HFF-Myc (cell line): ENCODE results near the gene RPN2.

Experiments used
- DNase-seq: peaks from one replicate; pipeline ENCODE4 v3.0.0-alpha.2; 2011; ENCODE audit warnings: low read depth; ENCODE audit errors: extremely low read depth
- H3K4me3 ChIP-seq: replicated peaks from 2 replicates; pipeline ENCODE4 v1.5.1; 2011; ENCODE audit warnings: low read depth, mild to moderate bottlenecking, control low read depth, low read length
- TF ChIP-seq, protein P1 (sequence below): IDR thresholded peaks from 2 replicates; pipeline ENCODE4 v1.5.1; 2012; ENCODE audit warnings: mild to moderate bottlenecking, low read depth, low read length, control low read depth; ENCODE audit errors: missing control alignments

Gene RPN2

DNA sequence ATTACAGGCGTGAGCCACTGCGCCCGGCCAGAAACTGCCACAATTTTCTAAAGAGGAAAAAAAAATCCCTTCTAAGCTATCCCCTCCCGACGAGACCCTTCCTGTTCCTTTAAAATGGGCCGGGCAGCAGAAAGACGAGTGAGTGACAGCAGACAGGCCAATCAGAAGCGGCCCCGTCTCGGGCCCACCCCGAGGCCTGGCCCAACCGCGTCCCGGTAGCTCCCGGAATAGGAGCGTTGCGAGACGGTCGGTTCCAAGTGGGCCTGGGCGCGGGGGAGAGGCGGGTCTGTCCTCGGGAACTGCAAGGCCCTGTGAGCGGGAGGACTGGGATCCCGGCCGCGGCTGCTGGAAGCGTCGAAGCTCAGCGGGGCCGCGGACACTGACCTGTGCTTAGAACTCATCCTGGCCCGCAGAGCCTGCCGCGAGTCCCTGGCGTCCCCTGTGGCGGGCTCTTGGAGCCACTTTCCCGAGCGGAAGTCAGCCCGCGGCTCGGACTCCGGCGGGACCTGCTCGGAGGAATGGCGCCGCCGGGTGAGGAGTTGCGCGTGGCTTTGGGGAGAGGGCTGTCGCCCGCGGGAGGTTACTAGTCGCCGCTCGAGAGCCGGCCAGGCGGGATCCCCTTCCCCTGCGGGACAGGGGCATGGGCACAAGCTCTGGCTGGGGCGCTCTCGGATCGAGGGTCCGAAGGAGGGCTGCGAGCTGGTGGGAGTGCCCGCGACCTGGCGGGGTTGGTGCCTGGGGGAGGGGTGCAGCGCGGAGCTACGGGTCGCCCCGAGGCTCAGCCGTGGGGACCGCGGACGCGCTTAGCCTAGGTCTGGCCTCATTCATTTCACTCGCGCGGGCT is at the start of gene RPN2, which contains the start of gene MROH8:
RPN2 (plus strand) TSS at position 492 of the 844 bp plus-strand sequence; CDS start at position 519, 27 bp downstream.
MROH8 (minus strand) TSS at position 710 of the 844 bp plus-strand sequence.
- DNase-seq: peak; percentile 89
- H3K4me3 ChIP-seq: peak within 1 kb of the TSS; percentile 97
- TF ChIP-seq, protein P1, sequence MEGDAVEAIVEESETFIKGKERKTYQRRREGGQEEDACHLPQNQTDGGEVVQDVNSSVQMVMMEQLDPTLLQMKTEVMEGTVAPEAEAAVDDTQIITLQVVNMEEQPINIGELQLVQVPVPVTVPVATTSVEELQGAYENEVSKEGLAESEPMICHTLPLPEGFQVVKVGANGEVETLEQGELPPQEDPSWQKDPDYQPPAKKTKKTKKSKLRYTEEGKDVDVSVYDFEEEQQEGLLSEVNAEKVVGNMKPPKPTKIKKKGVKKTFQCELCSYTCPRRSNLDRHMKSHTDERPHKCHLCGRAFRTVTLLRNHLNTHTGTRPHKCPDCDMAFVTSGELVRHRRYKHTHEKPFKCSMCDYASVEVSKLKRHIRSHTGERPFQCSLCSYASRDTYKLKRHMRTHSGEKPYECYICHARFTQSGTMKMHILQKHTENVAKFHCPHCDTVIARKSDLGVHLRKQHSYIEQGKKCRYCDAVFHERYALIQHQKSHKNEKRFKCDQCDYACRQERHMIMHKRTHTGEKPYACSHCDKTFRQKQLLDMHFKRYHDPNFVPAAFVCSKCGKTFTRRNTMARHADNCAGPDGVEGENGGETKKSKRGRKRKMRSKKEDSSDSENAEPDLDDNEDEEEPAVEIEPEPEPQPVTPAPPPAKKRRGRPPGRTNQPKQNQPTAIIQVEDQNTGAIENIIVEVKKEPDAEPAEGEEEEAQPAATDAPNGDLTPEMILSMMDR: no peak

DNA sequence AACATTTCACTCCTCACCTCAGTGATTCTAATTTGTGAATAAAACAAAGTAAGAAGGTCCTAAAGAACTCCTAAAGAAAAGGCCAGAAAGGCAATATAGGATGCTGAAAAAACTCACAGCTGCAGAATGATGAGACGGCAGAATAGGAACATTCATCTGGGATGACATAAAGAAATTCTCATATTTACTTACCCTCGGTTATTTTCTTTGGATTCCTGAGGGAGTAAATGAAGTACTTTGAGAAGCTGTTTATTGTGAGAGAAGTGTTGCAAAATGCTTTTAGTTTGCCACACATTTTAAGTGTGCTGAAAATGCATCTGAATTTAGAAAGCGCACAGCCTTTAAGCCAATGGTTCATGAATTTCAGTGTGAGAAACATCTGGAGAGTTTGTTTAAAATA is 47.6 kb upstream of the RPN2 start:
- no peak overlapping the region for H3K4me3 ChIP-seq
- TF ChIP-seq, protein P1: no peak
- no peak for DNase-seq

DNA sequence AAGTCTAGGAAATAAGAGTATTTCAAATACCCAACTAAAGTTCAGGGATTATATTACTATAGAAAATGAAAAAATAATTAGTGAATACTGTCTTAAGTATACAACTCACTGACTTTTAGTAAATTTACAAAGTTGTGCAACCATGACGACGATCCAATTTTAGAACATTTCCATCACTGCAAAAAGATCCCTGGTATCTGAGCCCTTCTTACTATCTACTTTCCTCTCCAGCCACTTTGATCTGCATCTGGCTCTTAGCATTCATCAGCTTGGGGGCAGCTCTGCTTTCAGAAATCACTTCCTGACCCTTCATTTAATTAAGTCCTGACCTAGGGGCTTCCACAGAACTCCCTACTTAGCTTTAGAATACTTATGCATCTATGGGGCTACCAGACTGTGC is 45.2 kb upstream of the RPN2 start:
- DNase-seq: no peak
- TF ChIP-seq, protein P1: no peak
- no peak overlapping the region for H3K4me3 ChIP-seq

DNA sequence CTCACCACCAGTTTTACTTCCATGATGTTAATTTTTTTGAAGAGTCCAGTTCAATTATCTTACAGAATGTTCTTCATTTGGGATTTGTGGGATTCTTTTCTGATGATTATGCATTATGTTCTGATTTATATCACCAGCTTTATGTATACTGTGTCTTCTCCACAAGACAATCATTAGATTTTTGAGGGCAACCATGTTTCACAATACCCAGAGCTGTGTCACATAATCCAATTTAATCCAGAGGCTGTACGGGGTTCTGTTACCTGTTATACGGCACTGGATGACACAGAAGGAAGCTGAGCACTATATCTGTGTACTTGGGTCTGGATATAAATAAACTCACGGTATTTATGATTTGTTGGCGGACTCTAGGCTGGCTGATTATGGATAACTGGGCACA is 41.6 kb upstream of the RPN2 start:
- TF ChIP-seq, protein P1: no peak
- no peak overlapping the region for H3K4me3 ChIP-seq
- DNase-seq: no peak

DNA sequence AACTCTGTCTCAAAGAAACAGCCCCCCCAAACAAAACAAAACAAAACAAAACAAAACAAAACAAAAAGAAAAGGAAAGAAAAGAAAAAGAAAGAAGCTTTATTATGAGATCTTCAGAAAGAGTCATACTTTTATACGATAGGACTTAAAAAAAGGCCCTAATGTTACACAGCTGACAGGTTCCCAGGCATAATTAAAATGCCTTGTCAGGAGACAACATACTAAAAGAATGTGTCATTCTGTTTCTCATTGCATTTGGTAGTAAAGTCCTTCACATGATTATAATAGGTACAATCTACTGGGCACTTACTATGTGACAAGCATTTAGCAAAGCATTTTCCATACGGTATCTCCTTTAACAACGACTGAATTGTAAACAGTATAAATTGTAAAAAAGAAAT is 36.4 kb upstream of the RPN2 start:
- DNase-seq: no peak
- H3K4me3 ChIP-seq: no peak overlapping the region
- TF ChIP-seq, protein P1: no peak

DNA sequence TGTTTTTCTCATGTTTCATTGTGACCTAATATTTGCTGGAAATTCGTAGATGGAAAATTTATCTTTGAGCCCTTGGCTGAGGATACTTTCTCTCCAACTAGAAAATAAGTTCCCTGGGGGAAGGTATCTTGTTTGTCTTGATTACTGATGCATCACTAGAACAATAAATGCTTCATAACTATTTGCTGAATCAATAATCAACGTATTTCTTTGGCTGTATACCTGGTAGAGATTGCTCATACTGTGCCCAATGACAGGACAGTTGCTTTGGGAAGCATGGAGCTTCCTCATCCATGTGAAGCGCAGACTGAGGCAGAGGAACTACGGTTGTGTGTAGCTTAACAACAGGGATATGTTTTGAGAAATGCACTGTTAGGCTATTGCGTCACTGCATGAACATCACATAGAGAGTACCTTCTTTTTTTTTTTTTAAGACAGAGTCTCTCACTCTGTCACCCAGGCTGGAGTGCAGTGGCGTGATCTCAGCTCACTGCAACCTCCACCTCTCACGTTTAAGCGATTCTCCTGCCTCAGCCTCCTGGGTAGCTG is 34.2 kb upstream of the RPN2 start:
- no peak for DNase-seq
- TF ChIP-seq, protein P1: no peak

More for the DNA sequence above, 34.2 kb upstream of the RPN2 start:
- no peak overlapping the region for H3K4me3 ChIP-seq
